Lower lobe of right lung (tissue), 2 donors: ENCODE results near the gene SERPINA3. TPM values are rescaled to one million over a fixed set of nuclear protein-coding genes. Genes with fewer than 3 reads are reported as not detected.

Source experiments
- ATAC-seq, 2 donors: fragments of 200-7000 bp; cut with Tn5 transposase; one replicate each; pipeline ENCODE4 v1.9.1; 2020 to 2022; ENCODE audit warnings: mild to moderate bottlenecking in 2 of 2, moderate library complexity in 2 of 2
- DNase-seq: peaks from one replicate; pipeline ENCODE4 v3.0.0-alpha.2; 2020
- H3K27ac ChIP-seq: fragments of 200-600 bp; one replicate; pipeline ENCODE4 v1.8.0; 2022
- H3K27me3 ChIP-seq: fragments of 200-600 bp; one replicate; pipeline ENCODE4 v1.8.0; 2022; ENCODE audit warnings: low read depth
- H3K36me3 ChIP-seq: fragments of 200-600 bp; one replicate; pipeline ENCODE4 v1.8.0; 2022; ENCODE audit warnings: mild to moderate bottlenecking
- H3K4me1 ChIP-seq: fragments of 200-600 bp; one replicate; pipeline ENCODE4 v1.8.0; 2022
- H3K4me3 ChIP-seq: fragments of 200-600 bp; one replicate; pipeline ENCODE4 v1.8.0; 2022; ENCODE audit warnings: mild to moderate bottlenecking
- H3K9me3 ChIP-seq: fragments of 200-600 bp; one replicate; pipeline ENCODE4 v1.8.0; 2022
- CTCF ChIP-seq: fragments of 200-600 bp; IDR thresholded peaks from one replicate; pipeline ENCODE4 v1.8.0; 2022; ENCODE audit warnings: antibody characterized with exemption, mild to moderate bottlenecking
- intact Hi-C: fragments of 100-400 bp; cut with DNase I; formaldehyde crosslinking; loops from one replicate; pipeline ENCODE4 v1.11.0; 2022
- total RNA-seq: library from RNA; stranded (reverse); fragmentation: NEBNext Ultra II Directional; extraction: Animal tissue kit (Norgen Biotek cat#: 25700); gene quantifications from one replicate; pipeline ENCODE4 v1.2.1, GENCODE V29; 2021
- donor health status: DM: no; HTN: yes; CAD: no; lungs with severe emphysema.

Gene SERPINA3
- total RNA-seq, 1 donor from 2014 or later = 74.6 TPM

- ATAC-seq = no peak
- Histone ChIP-seq H3K9me3 (no peaks in the 10 kb centered on the region), H3K4me1 (no peaks in the 10 kb centered on the region), H3K27ac (no peak overlapping the region), H3K4me3 (no peak overlapping the region), H3K36me3 (no peaks in the 10 kb centered on the region), H3K27me3 (no peaks in the 10 kb centered on the region)
- DNase-seq = no peak
- no peak for TF ChIP-seq CTCF
- intact Hi-C loops = no loop called here
These were observed 18.2 kb downstream of the SERPINA3 start for GRCh38 chr14:94630396-94630795.

GRCh38 chr14:94631050-94631449 lies 18.9 kb downstream of the SERPINA3 start:
- TF ChIP-seq CTCF = no peak
- Histone ChIP-seq H3K36me3 (no peaks in the 10 kb centered on the region), H3K27ac (no peak overlapping the region), H3K9me3 (no peaks in the 10 kb centered on the region), H3K4me1 (no peaks in the 10 kb centered on the region), H3K27me3 (no peaks in the 10 kb centered on the region), H3K4me3 (no peak overlapping the region)
- intact Hi-C loops = no loop called here
- no peak for DNase-seq
- ATAC-seq = no peak

- Histone ChIP-seq H3K4me1 (no peaks in the 10 kb centered on the region), H3K27me3 (no peaks in the 10 kb centered on the region), H3K9me3 (no peaks in the 10 kb centered on the region), H3K36me3 (no peaks in the 10 kb centered on the region), H3K27ac (no peak overlapping the region), H3K4me3 (no peak overlapping the region)
- ATAC-seq = no peak
- intact Hi-C loops = no loop called here
- TF ChIP-seq CTCF = no peak
- no peak for DNase-seq
These were observed 19.5 kb downstream of the SERPINA3 start for GRCh38 chr14:94631536-94632304.

GRCh38 chr14:94632305-94632590 lies 20.1 kb downstream of the SERPINA3 start:
- ATAC-seq = no peak
- no peak for TF ChIP-seq CTCF
- H3K4me3 ChIP-seq = no peak overlapping the region
- H3K4me1 ChIP-seq = no peaks in the 10 kb centered on the region
- DNase-seq = no peak
- intact Hi-C loops = no loop called here
- H3K27ac ChIP-seq = no peak overlapping the region
- no peaks in the 10 kb centered on the region for H3K9me3 ChIP-seq
- H3K27me3 ChIP-seq = no peaks in the 10 kb centered on the region
- no peaks in the 10 kb centered on the region for H3K36me3 ChIP-seq

- DNase-seq = no peak
- Histone ChIP-seq H3K4me3 (no peak overlapping the region), H3K27me3 (no peaks in the 10 kb centered on the region), H3K27ac (no peak overlapping the region), H3K4me1 (no peaks in the 10 kb centered on the region), H3K36me3 (no peaks in the 10 kb centered on the region), H3K9me3 (no peaks in the 10 kb centered on the region)
- intact Hi-C loops = no loop called here
- TF ChIP-seq CTCF = no peak
- no peak for ATAC-seq
These were observed 20.9 kb downstream of the SERPINA3 start for GRCh38 chr14:94633121-94633520.
